GM23338 (cell line): ENCODE results near the gene CRISPLD2. TPM values are rescaled to one million over a fixed set of nuclear protein-coding genes. Genes with fewer than 3 reads are reported as not detected.

Experiments used
- ATAC-seq: fragments of 200-7000 bp; cut with Tn5 transposase; 3 replicates; pipeline ENCODE4 v1.9.1; 2020
- DNase-seq: peaks from one replicate; pipeline ENCODE4 v3.0.0-alpha.2; 2015; ENCODE audit warnings: low spot score
- H2AFZ ChIP-seq: fragments of 200-600 bp; sonication (generic); 2 replicates; pipeline ENCODE4 v1.8.0; 2016; ENCODE audit warnings: antibody characterized with exemption, mild to moderate bottlenecking, moderate library complexity
- H3F3A ChIP-seq: fragments of 200-600 bp; sonication (generic); replicated peaks from 2 replicates; pipeline ENCODE4 v1.8.0; 2017; ENCODE audit warnings: antibody characterized with exemption, mixed run types, low read depth
- H3K27ac ChIP-seq: fragments of 200-600 bp; sonication (generic); 2 replicates; pipeline ENCODE4 v1.6.1; 2016; ENCODE audit warnings: low read depth
- H3K27me3 ChIP-seq: fragments of 200-600 bp; sonication (generic); 2 replicates; pipeline ENCODE4 v1.8.0; 2016; ENCODE audit warnings: mild to moderate bottlenecking, mixed run types, moderate library complexity; ENCODE audit not compliant: insufficient read depth
- H3K36me3 ChIP-seq: fragments of 200-600 bp; sonication (generic); 2 replicates; pipeline ENCODE4 v1.8.0; 2016; ENCODE audit warnings: mild to moderate bottlenecking; ENCODE audit not compliant: insufficient read depth
- H3K4me1 ChIP-seq: fragments of 200-600 bp; sonication (generic); 2 replicates; pipeline ENCODE4 v1.8.0; 2016; ENCODE audit warnings: mild to moderate bottlenecking, moderate library complexity; ENCODE audit not compliant: insufficient read depth
- H3K4me2 ChIP-seq: fragments of 200-600 bp; sonication (generic); 2 replicates; pipeline ENCODE4 v1.7.1; 2017; ENCODE audit warnings: mixed run types
- H3K4me3 ChIP-seq: fragments of 200-600 bp; sonication (generic); 2 replicates; pipeline ENCODE4 v1.6.1; 2016; ENCODE audit warnings: mixed run types
- H3K79me2 ChIP-seq: fragments of 200-600 bp; sonication (generic); replicated peaks from 2 replicates; pipeline ENCODE4 v1.8.0; 2017; ENCODE audit warnings: mild to moderate bottlenecking; ENCODE audit not compliant: insufficient read depth
- H3K9me2 ChIP-seq: fragments of 200-600 bp; sonication (generic); 2 replicates; pipeline ENCODE4 v1.8.0; 2017; ENCODE audit not compliant: insufficient read depth
- H4K20me1 ChIP-seq: fragments of 200-600 bp; sonication (generic); replicated peaks from 2 replicates; pipeline ENCODE4 v1.8.0; 2017; ENCODE audit warnings: mild to moderate bottlenecking; ENCODE audit not compliant: insufficient read depth
- H3K27ac Mint-ChIP-seq: 2 replicates; pipeline ENCODE4 v1.8.0; 2020; ENCODE audit warnings: inconsistent platforms, mild to moderate bottlenecking, moderate library complexity, mixed read lengths
- H3K27me3 Mint-ChIP-seq: 3 replicates; pipeline ENCODE4 v1.8.0; 2022; ENCODE audit warnings: low read depth, mild to moderate bottlenecking, moderate library complexity, mixed read lengths, inconsistent platforms; ENCODE audit not compliant: insufficient read depth, poor library complexity
- H3K36me3 Mint-ChIP-seq: 3 replicates; pipeline ENCODE4 v1.8.0; 2021; ENCODE audit warnings: low read depth, mild to moderate bottlenecking, inconsistent platforms, moderate library complexity, mixed read lengths
- H3K4me1 Mint-ChIP-seq: 3 replicates; pipeline ENCODE4 v1.8.0; 2020; ENCODE audit warnings: mild to moderate bottlenecking, inconsistent platforms, mixed read lengths
- H3K4me3 Mint-ChIP-seq: 3 replicates; pipeline ENCODE4 v1.8.0; 2021; ENCODE audit warnings: moderate library complexity, mild to moderate bottlenecking, inconsistent platforms, mixed read lengths
- H3K9me3 Mint-ChIP-seq: 3 replicates; pipeline ENCODE4 v1.8.0; 2020; ENCODE audit warnings: moderate library complexity, mild to moderate bottlenecking, inconsistent platforms, mixed read lengths
- EZH2 ChIP-seq: fragments of 200-600 bp; sonication (generic); IDR thresholded peaks from one replicate; pipeline ENCODE4 v1.8.0; 2017; ENCODE audit warnings: antibody characterized with exemption, mild to moderate bottlenecking, low read depth; ENCODE audit not compliant: unreplicated experiment
- EZH2phosphoT487 ChIP-seq: fragments of 200-600 bp; sonication (generic); IDR thresholded peaks from one replicate; pipeline ENCODE4 v1.8.1; 2018; ENCODE audit warnings: antibody characterized with exemption; ENCODE audit not compliant: unreplicated experiment
- POLR2AphosphoS5 ChIP-seq: IDR thresholded peaks from 2 replicates; pipeline ENCODE4 v1.6.1; 2016; ENCODE audit warnings: antibody characterized with exemption, low read depth
- STAT1 ChIP-seq: IDR thresholded peaks from one replicate; pipeline ENCODE4 v1.6.1; 2016; ENCODE audit warnings: antibody characterized with exemption; ENCODE audit not compliant: unreplicated experiment
- ZNF114 ChIP-seq: fragments of 250-450 bp; sonication (Bioruptor Pico); IDR thresholded peaks from 2 replicates; pipeline ENCODE4 v1.5.0; 2020; ENCODE audit warnings: mild to moderate bottlenecking, moderate library complexity
- ZNF331 ChIP-seq: fragments of 250-450 bp; sonication (Bioruptor Pico); IDR thresholded peaks from 2 replicates; pipeline ENCODE4 v1.5.0; 2020; ENCODE audit warnings: low read depth, mild to moderate bottlenecking, moderate library complexity
- polyA plus RNA-seq: library from polyadenylated mRNA; unstranded; fragments of >200 nt; fragmentation: Nextera tagmentation; extraction: Ambion mirVana; gene quantifications from 2 replicates; pipeline ENCODE4 v1.2.1, GENCODE V29; 2016
- total RNA-seq: library from RNA; depleted of rRNA; stranded (reverse); fragments of >200 nt; shearing (Covaris generic); gene quantifications from 2 replicates; pipeline ENCODE4 v1.2.3, GENCODE V29; 2014
- TF ChIP-seq, protein P1 (sequence below): fragments of 250-450 bp; sonication (Bioruptor Pico); IDR thresholded peaks from 2 replicates; pipeline ENCODE4 v1.5.0; 2020; ENCODE audit warnings: mild to moderate bottlenecking, moderate library complexity

CRISPLD2 gene
- total and polyA plus RNA-seq, 2 experiments from 2014 or later = 2.6 to 8.3 TPM

DNA sequence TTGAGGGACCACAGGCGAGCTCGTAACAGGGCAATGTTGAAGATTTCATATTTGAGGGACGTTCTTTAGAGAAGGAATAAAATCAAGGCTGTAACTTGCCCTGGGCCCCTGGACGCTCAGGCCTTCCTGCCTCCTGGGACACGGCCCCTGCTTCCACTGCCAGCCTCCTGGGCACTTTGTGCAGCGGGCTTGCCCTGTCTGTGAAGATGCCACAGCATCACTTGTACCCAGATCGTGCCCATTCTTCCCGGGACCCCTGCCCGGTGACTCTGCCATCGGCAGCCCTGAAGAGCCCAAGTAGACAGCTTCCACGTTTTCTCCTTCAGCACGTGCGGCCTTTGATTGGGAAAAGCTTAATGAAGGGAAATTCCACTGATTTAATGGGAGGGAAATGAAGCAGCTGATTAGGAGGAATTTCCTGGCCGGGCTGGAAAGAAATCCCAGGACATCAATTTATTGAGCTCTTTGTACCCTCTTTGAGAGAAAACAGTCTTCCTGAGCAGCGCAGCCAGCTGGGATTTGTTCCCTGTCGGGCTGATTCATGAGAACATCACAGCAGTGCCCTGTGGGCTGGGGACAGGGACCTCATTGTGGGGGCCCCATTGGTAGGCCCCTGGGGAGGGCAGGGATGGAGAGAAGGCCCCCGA is 71.5 kb downstream of the CRISPLD2 start:
- H3K9me3 Mint-ChIP-seq = no peaks in the 10 kb centered on the region; the same call in 2 of the 3 replicates
- no peaks in the 10 kb centered on the region for H3K36me3 ChIP-seq
- H4K20me1 ChIP-seq = no peaks in the 10 kb centered on the region
- ATAC-seq = no peak
- H3K4me1 Mint-ChIP-seq = peaks cover 11% of the 10 kb centered on the region
- no peak overlapping the region for H3K4me3 Mint-ChIP-seq
- no peak for TF ChIP-seq STAT1
- TF ChIP-seq, protein P1, sequence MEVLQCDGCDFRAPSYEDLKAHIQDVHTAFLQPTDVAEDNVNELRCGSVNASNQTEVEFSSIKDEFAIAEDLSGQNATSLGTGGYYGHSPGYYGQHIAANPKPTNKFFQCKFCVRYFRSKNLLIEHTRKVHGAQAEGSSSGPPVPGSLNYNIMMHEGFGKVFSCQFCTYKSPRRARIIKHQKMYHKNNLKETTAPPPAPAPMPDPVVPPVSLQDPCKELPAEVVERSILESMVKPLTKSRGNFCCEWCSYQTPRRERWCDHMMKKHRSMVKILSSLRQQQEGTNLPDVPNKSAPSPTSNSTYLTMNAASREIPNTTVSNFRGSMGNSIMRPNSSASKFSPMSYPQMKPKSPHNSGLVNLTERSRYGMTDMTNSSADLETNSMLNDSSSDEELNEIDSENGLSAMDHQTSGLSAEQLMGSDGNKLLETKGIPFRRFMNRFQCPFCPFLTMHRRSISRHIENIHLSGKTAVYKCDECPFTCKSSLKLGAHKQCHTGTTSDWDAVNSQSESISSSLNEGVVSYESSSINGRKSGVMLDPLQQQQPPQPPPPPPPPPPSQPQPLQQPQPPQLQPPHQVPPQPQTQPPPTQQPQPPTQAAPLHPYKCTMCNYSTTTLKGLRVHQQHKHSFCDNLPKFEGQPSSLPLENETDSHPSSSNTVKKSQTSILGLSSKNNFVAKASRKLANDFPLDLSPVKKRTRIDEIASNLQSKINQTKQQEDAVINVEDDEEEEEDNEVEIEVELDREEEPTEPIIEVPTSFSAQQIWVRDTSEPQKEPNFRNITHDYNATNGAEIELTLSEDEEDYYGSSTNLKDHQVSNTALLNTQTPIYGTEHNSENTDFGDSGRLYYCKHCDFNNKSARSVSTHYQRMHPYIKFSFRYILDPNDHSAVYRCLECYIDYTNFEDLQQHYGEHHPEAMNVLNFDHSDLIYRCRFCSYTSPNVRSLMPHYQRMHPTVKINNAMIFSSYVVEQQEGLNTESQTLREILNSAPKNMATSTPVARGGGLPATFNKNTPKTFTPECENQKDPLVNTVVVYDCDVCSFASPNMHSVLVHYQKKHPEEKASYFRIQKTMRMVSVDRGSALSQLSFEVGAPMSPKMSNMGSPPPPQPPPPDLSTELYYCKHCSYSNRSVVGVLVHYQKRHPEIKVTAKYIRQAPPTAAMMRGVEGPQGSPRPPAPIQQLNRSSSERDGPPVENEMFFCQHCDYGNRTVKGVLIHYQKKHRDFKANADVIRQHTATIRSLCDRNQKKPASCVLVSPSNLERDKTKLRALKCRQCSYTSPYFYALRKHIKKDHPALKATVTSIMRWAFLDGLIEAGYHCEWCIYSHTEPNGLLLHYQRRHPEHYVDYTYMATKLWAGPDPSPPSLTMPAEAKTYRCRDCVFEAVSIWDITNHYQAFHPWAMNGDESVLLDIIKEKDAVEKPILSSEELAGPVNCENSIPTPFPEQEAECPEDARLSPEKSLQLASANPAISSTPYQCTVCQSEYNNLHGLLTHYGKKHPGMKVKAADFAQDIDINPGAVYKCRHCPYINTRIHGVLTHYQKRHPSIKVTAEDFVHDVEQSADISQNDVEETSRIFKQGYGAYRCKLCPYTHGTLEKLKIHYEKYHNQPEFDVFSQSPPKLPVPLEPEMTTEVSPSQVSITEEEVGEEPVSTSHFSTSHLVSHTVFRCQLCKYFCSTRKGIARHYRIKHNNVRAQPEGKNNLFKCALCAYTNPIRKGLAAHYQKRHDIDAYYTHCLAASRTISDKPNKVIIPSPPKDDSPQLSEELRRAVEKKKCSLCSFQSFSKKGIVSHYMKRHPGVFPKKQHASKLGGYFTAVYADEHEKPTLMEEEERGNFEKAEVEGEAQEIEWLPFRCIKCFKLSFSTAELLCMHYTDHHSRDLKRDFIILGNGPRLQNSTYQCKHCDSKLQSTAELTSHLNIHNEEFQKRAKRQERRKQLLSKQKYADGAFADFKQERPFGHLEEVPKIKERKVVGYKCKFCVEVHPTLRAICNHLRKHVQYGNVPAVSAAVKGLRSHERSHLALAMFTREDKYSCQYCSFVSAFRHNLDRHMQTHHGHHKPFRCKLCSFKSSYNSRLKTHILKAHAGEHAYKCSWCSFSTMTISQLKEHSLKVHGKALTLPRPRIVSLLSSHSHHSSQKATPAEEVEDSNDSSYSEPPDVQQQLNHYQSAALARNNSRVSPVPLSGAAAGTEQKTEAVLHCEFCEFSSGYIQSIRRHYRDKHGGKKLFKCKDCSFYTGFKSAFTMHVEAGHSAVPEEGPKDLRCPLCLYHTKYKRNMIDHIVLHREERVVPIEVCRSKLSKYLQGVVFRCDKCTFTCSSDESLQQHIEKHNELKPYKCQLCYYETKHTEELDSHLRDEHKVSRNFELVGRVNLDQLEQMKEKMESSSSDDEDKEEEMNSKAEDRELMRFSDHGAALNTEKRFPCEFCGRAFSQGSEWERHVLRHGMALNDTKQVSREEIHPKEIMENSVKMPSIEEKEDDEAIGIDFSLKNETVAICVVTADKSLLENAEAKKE (CRISPR knock-in tag) = no peak
- TF ChIP-seq EZH2 = no peak
- no peak for TF ChIP-seq ZNF331
- no peak for TF ChIP-seq POLR2AphosphoS5
- TF ChIP-seq ZNF114 (CRISPR knock-in tag) = no peak
- no peak for TF ChIP-seq EZH2phosphoT487
- H3K4me1 ChIP-seq = peaks cover 7% of the 10 kb centered on the region
- DNase-seq = no peak
- H3K27me3 Mint-ChIP-seq = peaks cover 4% of the 10 kb centered on the region
- no peak overlapping the region for H3K27ac ChIP-seq
- no peak overlapping the region for H2AFZ ChIP-seq
- H3F3A ChIP-seq = no peaks in the 10 kb centered on the region
- H3K4me3 ChIP-seq = no peak overlapping the region
- no peak overlapping the region for H3K27ac Mint-ChIP-seq
- no peak overlapping the region for H3K4me2 ChIP-seq
- no peaks in the 10 kb centered on the region for H3K27me3 ChIP-seq
- H3K9me2 ChIP-seq = no peaks in the 10 kb centered on the region
- no peaks in the 10 kb centered on the region for H3K79me2 ChIP-seq
- peaks cover 5% of the 10 kb centered on the region; the same call in 2 of the 3 replicates for H3K36me3 Mint-ChIP-seq
